Endothelial cell of umbilical vein (primary cell): ENCODE results near the gene CRISPLD2. TPM values are rescaled to one million over a fixed set of nuclear protein-coding genes. Genes with fewer than 3 reads are reported as not detected.

Experiments used
- BruUV-seq: library from RNA; stranded (reverse); fragments of 400-500 nt; replicated peaks from 2 replicates; lab custom pipeline; 2021; lab: Mats Ljungman, UMichigan
- CTCF ChIA-PET: fragments of 300-600, 350-600 bp; sonication (Branson Sonifier 250); formaldehyde crosslinking; loops from one replicate; lab custom pipeline; 2021; ENCODE audit warnings: antibody characterized with exemption, inconsistent platforms; lab: Charles Lee
- POLR2A ChIA-PET: fragments of 300-600, 350-600 bp; sonication (Branson Sonifier 250); formaldehyde crosslinking; loops from one replicate; lab custom pipeline; 2021; ENCODE audit warnings: antibody characterized with exemption, inconsistent platforms; lab: Charles Lee
- DNase-seq: peaks from one replicate; pipeline ENCODE4 v3.0.0-alpha.2; 2011; ENCODE audit warnings: low read depth, low spot score
- FAIRE-seq: peaks from 2 replicates; lab custom pipeline; 2011; peaks lifted over from hg19 to GRCh38; lab: Jason Lieb, UNC
- H2AFZ ChIP-seq: 2 replicates; pipeline ENCODE4 v1.6.0; 2012; ENCODE audit warnings: low read depth, low read length, control low read depth, inconsistent platforms
- H3K27ac ChIP-seq: 2 replicates; pipeline ENCODE4 v1.5.1; 2011; ENCODE audit warnings: low read depth, mild to moderate bottlenecking, control low read depth, low read length, moderate library complexity; ENCODE audit not compliant: insufficient read depth
- H3K27me3 ChIP-seq, 2 experiments: 2 replicates each; pipeline versions ENCODE4 v1.6.0 to v1.6.1; 2011; ENCODE audit warnings: low read length in 2 of 2, mixed read lengths in 1 of 2; ENCODE audit not compliant: control insufficient read depth in 2 of 2, insufficient read depth in 2 of 2
- H3K36me3 ChIP-seq, 2 experiments: 2 replicates in 1 of 2; 3 replicates in 1 of 2; pipeline ENCODE4 v1.5.1; 2011; ENCODE audit warnings: low read length in 2 of 2, mild to moderate bottlenecking in 1 of 2, moderate library complexity in 1 of 2; ENCODE audit not compliant: control insufficient read depth in 2 of 2, insufficient read depth in 2 of 2; ENCODE audit errors: extremely low read depth in 1 of 2
- H3K4me1 ChIP-seq: 3 replicates; pipeline ENCODE4 v1.5.1; 2011; ENCODE audit warnings: mild to moderate bottlenecking, low read length; ENCODE audit not compliant: control insufficient read depth, insufficient read depth; ENCODE audit errors: extremely low read depth
- H3K4me2 ChIP-seq: 2 replicates; pipeline ENCODE4 v1.6.1; 2011; ENCODE audit warnings: low read length, control low read depth, mixed read lengths; ENCODE audit not compliant: insufficient read depth
- H3K4me3 ChIP-seq, 3 experiments: fragments of 200-600 bp in 1 of 3; sonication (generic), shearing (Covaris generic) in 1 of 3; replicated peaks in 1 of 3; 2 replicates each; pipeline ENCODE4 v1.5.1; 2011 to 2016; ENCODE audit warnings: control low read depth in 3 of 3, low read length in 3 of 3, mild to moderate bottlenecking in 2 of 3, inconsistent platforms in 1 of 3, low read depth in 1 of 3, moderate library complexity in 1 of 3; ENCODE audit not compliant: insufficient read depth in 1 of 3
- H3K79me2 ChIP-seq: 2 replicates; pipeline ENCODE4 v1.6.0; 2012; ENCODE audit warnings: low read length, inconsistent platforms; ENCODE audit not compliant: control insufficient read depth, insufficient read depth
- H3K9ac ChIP-seq: replicated peaks from 2 replicates; pipeline ENCODE3; 2011; ENCODE audit warnings: low read length, control low read depth; ENCODE audit not compliant: insufficient read depth; ENCODE audit errors: extremely low read depth
- H3K9me1 ChIP-seq: replicated peaks from 3 replicates; pipeline ENCODE4 v1.6.0; 2011; ENCODE audit warnings: mild to moderate bottlenecking, low read length; ENCODE audit not compliant: control insufficient read depth, insufficient read depth; ENCODE audit errors: extremely low read depth
- H3K9me3 ChIP-seq: replicated peaks from 2 replicates; pipeline ENCODE4 v1.5.1; 2012; ENCODE audit warnings: low read length, inconsistent platforms; ENCODE audit not compliant: control insufficient read depth, insufficient read depth
- H4K20me1 ChIP-seq: replicated peaks from 2 replicates; pipeline ENCODE3; 2011; ENCODE audit warnings: mild to moderate bottlenecking, low read length; ENCODE audit not compliant: control insufficient read depth, insufficient read depth; ENCODE audit errors: extremely low read depth
- EZH2 ChIP-seq: IDR thresholded peaks from 2 replicates; pipeline ENCODE4 v1.6.1; 2012; ENCODE audit warnings: borderline replicate concordance, low read depth, mild to moderate bottlenecking, moderate library complexity, low read length, inconsistent platforms; ENCODE audit not compliant: severe bottlenecking
- FOS ChIP-seq: IDR thresholded peaks from 2 replicates; pipeline ENCODE4 v1.6.1; 2011; ENCODE audit warnings: mild to moderate bottlenecking, low read length, moderate library complexity, borderline replicate concordance; ENCODE audit not compliant: insufficient read depth
- GATA2 ChIP-seq: IDR thresholded peaks from 2 replicates; pipeline ENCODE4 v1.7.0; 2011; ENCODE audit warnings: low read depth, mild to moderate bottlenecking, moderate library complexity, mixed read lengths, low read length; ENCODE audit not compliant: insufficient read length, insufficient read depth
- JUN ChIP-seq: IDR thresholded peaks from 2 replicates; pipeline ENCODE4 v1.6.1; 2011; ENCODE audit warnings: borderline replicate concordance, low read depth; ENCODE audit not compliant: insufficient read length, insufficient read depth
- MYC ChIP-seq: IDR thresholded peaks from one replicate; pipeline ENCODE4 v1.6.1; 2011; ENCODE audit warnings: mild to moderate bottlenecking, low read depth, low read length
- POLR2A ChIP-seq: IDR thresholded peaks from 2 replicates; pipeline ENCODE4 v1.6.1; 2012; ENCODE audit warnings: low read depth, mild to moderate bottlenecking, control low read depth, low read length
- POLR2AphosphoS5 ChIP-seq: IDR thresholded peaks from 2 replicates; pipeline ENCODE4 v1.6.1; 2012; ENCODE audit warnings: low read depth, mild to moderate bottlenecking, control low read depth, low read length, moderate library complexity; ENCODE audit not compliant: insufficient read depth
- dilution Hi-C: fragments of 300-500 bp; cut with MboI; formaldehyde crosslinking; loops from one replicate; pipeline ENCODE4 v1.15.0; 2019; ENCODE audit warnings: low sequenced_read_pairs; ENCODE audit not compliant: extremely low pct_ligation_motif_present
- intact Hi-C: fragments of 100-400 bp; cut with micrococcal nuclease; formaldehyde crosslinking; loops from one replicate; pipeline ENCODE4 v1.10.0; 2022
- polyA plus RNA-seq, 4 experiments: library from polyadenylated mRNA; depleted of rRNA in 3 of 4; stranded (reverse) in 3 of 4; unstranded in 1 of 4; fragments of >200 nt; gene quantifications; 2 replicates each; pipeline versions ENCODE4 v1.2.1 to v1.2.3, GENCODE V29; 2011 to 2012; ENCODE audit warnings: missing spikeins in 1 of 4
- total RNA-seq: library from RNA; stranded (reverse); gene quantifications from 2 replicates; pipeline ENCODE4 v1.2.3, GENCODE V29; 2021
- TF ChIP-seq, protein P1 (sequence below): IDR thresholded peaks from 2 replicates; pipeline ENCODE4 v1.6.1; 2011; ENCODE audit not compliant: insufficient read depth, insufficient read length
- TF ChIP-seq, protein P2 (sequence below), 2 donors: IDR thresholded peaks; 1 replicate in 1 of 2; 2 replicates in 1 of 2; pipeline ENCODE4 v1.5.1; 2011; ENCODE audit warnings: low read length in 2 of 2, mild to moderate bottlenecking in 2 of 2, moderate library complexity in 2 of 2, control low read depth in 1 of 2, inconsistent platforms in 1 of 2, low read depth in 1 of 2; ENCODE audit not compliant: insufficient read depth in 1 of 2; ENCODE audit errors: extremely low read depth in 1 of 2

Gene CRISPLD2
- total and polyA plus RNA-seq, 2 donors (not counting 3 experiments of a cell fraction or from before 2014, with no cell fraction given) = 0.14 to 0.73 TPM

DNA sequence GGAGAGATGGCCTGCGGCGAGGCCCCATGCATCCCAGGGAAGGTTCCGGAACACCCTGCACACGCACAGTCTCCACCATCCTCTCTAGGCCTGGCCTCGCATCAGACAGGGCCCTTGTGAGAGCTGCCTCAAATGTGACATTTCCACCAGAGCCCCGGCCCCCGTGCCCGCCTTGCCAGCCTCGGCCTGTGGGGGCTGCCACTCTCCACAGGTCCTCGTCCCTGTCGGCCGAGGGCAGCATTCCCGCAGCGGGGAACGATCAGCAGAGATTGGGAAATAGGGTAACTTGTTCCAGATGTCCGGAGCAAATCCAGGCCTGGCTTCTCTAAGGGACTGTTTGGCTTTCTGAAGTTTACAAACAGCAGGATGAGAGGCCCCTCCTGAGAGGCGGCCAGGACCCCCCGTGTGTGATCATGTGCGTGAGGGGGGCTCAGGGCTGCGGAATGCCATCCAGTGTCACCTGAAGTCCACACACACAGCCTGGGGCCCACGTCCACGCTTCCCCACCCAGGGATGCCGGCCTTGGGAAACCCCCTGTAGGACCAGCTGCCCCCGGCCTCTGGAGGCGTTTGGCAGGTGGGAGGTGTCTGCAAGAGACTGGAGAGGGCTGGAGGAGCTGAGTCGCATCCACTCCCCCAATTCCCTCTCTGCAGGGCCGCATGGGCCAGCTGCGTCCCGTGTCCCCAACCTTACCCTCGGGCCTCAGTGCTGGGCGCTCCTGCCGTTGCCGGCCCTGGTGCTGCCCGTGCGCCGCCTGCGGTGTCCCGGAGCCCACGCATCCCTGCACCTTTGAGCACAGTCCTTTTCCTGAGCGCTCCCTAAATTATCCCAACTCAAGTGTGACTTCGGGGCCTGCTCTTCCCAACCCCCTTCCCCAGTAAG is 121.1 kb downstream of the CRISPLD2 start:
- no peak for DNase-seq
- no peak for FAIRE-seq
- ChIA-PET POLR2A (no interaction called here), CTCF (interaction anchor here (1.0 kb wide), 1 partner anchor 11 kb away, joined by 4 read pairs; no protein-coding TSS in a partner anchor)
- no peaks in the 10 kb centered on the region for H3K79me2 ChIP-seq
- dilution Hi-C loops = no loop called here
- intact Hi-C loops = no loop called here
- H3K4me3 ChIP-seq = no peak overlapping the region
- H2AFZ ChIP-seq = no peak overlapping the region
- peaks cover 4% of the 10 kb centered on the region for H3K4me1 ChIP-seq
- no peak overlapping the region for H3K9ac ChIP-seq
- no peaks in the 10 kb centered on the region for H3K9me1 ChIP-seq
- no peaks in the 10 kb centered on the region for H4K20me1 ChIP-seq
- H3K9me3 ChIP-seq = no peaks in the 10 kb centered on the region
- TF ChIP-seq POLR2A (no peak), MYC (no peak), FOS (no peak), JUN (no peak), GATA2 (no peak), POLR2AphosphoS5 (no peak), EZH2 (no peak)
- TF ChIP-seq, protein P1, sequence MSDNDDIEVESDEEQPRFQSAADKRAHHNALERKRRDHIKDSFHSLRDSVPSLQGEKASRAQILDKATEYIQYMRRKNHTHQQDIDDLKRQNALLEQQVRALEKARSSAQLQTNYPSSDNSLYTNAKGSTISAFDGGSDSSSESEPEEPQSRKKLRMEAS = no peak
- TF ChIP-seq, protein P2, sequence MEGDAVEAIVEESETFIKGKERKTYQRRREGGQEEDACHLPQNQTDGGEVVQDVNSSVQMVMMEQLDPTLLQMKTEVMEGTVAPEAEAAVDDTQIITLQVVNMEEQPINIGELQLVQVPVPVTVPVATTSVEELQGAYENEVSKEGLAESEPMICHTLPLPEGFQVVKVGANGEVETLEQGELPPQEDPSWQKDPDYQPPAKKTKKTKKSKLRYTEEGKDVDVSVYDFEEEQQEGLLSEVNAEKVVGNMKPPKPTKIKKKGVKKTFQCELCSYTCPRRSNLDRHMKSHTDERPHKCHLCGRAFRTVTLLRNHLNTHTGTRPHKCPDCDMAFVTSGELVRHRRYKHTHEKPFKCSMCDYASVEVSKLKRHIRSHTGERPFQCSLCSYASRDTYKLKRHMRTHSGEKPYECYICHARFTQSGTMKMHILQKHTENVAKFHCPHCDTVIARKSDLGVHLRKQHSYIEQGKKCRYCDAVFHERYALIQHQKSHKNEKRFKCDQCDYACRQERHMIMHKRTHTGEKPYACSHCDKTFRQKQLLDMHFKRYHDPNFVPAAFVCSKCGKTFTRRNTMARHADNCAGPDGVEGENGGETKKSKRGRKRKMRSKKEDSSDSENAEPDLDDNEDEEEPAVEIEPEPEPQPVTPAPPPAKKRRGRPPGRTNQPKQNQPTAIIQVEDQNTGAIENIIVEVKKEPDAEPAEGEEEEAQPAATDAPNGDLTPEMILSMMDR (IDR thresholded peaks at IDR 0.05; ENCODE audit: extremely low read depth in 1 of 2, insufficient read depth in 1 of 2, low read depth in 1 of 2, low read length in 2 of 2) = no peak
- no peak overlapping the region for H3K27ac ChIP-seq
- no TSS peak for BruUV-seq
- no peaks in the 10 kb centered on the region for H3K36me3 ChIP-seq
- peaks cover 0 to 2% of the 10 kb centered on the region in 2 experiments for H3K27me3 ChIP-seq
- H3K4me2 ChIP-seq = no peak overlapping the region
